Measurements from ENCODE around the gene TECPR1. TPM values are rescaled to one million over a fixed set of nuclear protein-coding genes. Genes with fewer than 3 reads are reported as not detected.

TECPR1 gene
- total and polyA plus RNA-seq, 2 of the 4 experiments (the other 2 are of a cell fraction) = 11.5 to 14.7 TPM

GRCh38 chr7:98206451-98207330, 45.3 kb downstream of the TECPR1 start:
- Histone ChIP-seq H3K4me2 (ENCODE audit: low read depth, low read length) (no peak overlapping the region), H2BK15ac (ENCODE audit: low read depth, low read length) (no peak overlapping the region), H4K91ac (ENCODE audit: insufficient read depth, low read depth, low read length) (no peak overlapping the region), H3K56ac (ENCODE audit: extremely low read depth, insufficient read depth, low read length) (no peak overlapping the region), H3K27ac (ENCODE audit: insufficient read depth, low read length) (no peak overlapping the region), H3K9ac (ENCODE audit: low read depth, low read length) (no peak overlapping the region), H3K23ac (ENCODE audit: low read depth, low read length) (no peak overlapping the region), H3K14ac (replicated peaks; ENCODE audit: low read depth, low read length) (no peak overlapping the region), H2AK9ac (replicated peaks; ENCODE audit: low read depth, low read length, poor library complexity) (no peak overlapping the region), H2AFZ (replicated peaks; ENCODE audit: low read length, poor library complexity) (no peak overlapping the region), H3K4me3 (ENCODE audit: insufficient read depth, low read depth, low read length) (no peak overlapping the region), H4K5ac (ENCODE audit: low read depth, low read length) (no peak overlapping the region), H3K9me1 (ENCODE audit: insufficient read depth, low read length) (no peaks in the 10 kb centered on the region; the same call in 1 of the 2 replicates), H3K18ac (ENCODE audit: low read depth, low read length) (no peak overlapping the region), H4K8ac (ENCODE audit: low read depth in 2 of 2, low read length in 2 of 2) (no peak overlapping the region), H3K4me1 (ENCODE audit: control insufficient read depth, insufficient read depth, low read length) (no peaks in the 10 kb centered on the region), H2BK120ac (ENCODE audit: low read depth, low read length) (no peak overlapping the region), H2AK5ac (ENCODE audit: low read depth, low read length) (no peak overlapping the region), H3K27me3 (ENCODE audit: control insufficient read depth, insufficient read depth, low read length) (no peaks in the 10 kb centered on the region), H3K4ac (ENCODE audit: low read depth, low read length) (no peak overlapping the region), H3K79me1 (ENCODE audit: low read depth in 1 of 2, low read length in 2 of 2) (no peaks in the 10 kb centered on the region; a peak in 2 of 4 replicates), H4K20me1 (ENCODE audit: insufficient read depth, low read length) (no peaks in the 10 kb centered on the region), H2BK20ac (ENCODE audit: low read depth, low read length) (no peak overlapping the region), H3K36me3 (ENCODE audit: control insufficient read depth, insufficient read depth, low read length) (peaks cover 16% of the 10 kb centered on the region), H3K9me3 (ENCODE audit: control insufficient read depth, insufficient read depth, low read length) (no peaks in the 10 kb centered on the region), H2BK5ac (ENCODE audit: low read depth, low read length, poor library complexity, severe bottlenecking) (no peak overlapping the region)
- POLR2A ChIA-PET (ENCODE audit: unreplicated experiment) = no interaction called here
- ATAC-seq (ENCODE audit: low read depth) = no peak
- intact Hi-C loops (cut with micrococcal nuclease) = no loop called here
- dilution Hi-C loops (cut with HindIII; ENCODE audit: low sequenced_read_pairs, unreplicated experiment) = no loop called here
- in situ Hi-C loops (cut with MboI; ENCODE audit: low sequenced_read_pairs) = no loop called here
- 96% methylated on average over 12 of the region's 47 CpGs; no CpG with 5 or more reads in 1 of the 2 experiments for WGBS, 2 experiments (ENCODE audit: extremely low coverage in 2 of 2, insufficient read length in 1 of 2)
- CTCF ChIA-PET = no interaction called here
- DNase-seq = no peak
- no TSS peak for BruUV-seq (replicated peaks)
- TF ChIP-seq NFE2L2 (IDR thresholded peaks at IDR 0.05; ENCODE audit: low read depth, low read length) (no peak), CEBPB (IDR thresholded peaks at IDR 0.05; ENCODE audit: low read depth, low read length) (no peak), MXI1 (IDR thresholded peaks at IDR 0.05; ENCODE audit: borderline replicate concordance, low read depth, low read length) (no peak), POLR2A (IDR thresholded peaks at IDR 0.05; ENCODE audit: low read depth, low read length) (no peak), SMC3 (IDR thresholded peaks at IDR 0.05; ENCODE audit: low read depth, low read length) (no peak), BHLHE40 (IDR thresholded peaks at IDR 0.05; ENCODE audit: low read depth, low read length) (no peak), MAZ (IDR thresholded peaks at IDR 0.05; ENCODE audit: borderline replicate concordance, low read depth, low read length) (no peak), MAFK (IDR thresholded peaks at IDR 0.05; ENCODE audit: low read depth, low read length) (no peak), RCOR1 (IDR thresholded peaks at IDR 0.05; ENCODE audit: insufficient replicate concordance, low read length) (no peak), RAD21 (IDR thresholded peaks at IDR 0.05; ENCODE audit: low read length) (no peak), USF2 (IDR thresholded peaks at IDR 0.05; ENCODE audit: low read depth, low read length) (no peak), CTCF (conservative IDR thresholded peaks at IDR 0.05; ENCODE audit: low read depth, low read length) (no peak), RFX5 (IDR thresholded peaks at IDR 0.05; ENCODE audit: low read depth, low read length) (no peak), CHD1 (IDR thresholded peaks at IDR 0.05; ENCODE audit: low read depth, low read length) (no peak)
- TF ChIP-seq, protein P1, sequence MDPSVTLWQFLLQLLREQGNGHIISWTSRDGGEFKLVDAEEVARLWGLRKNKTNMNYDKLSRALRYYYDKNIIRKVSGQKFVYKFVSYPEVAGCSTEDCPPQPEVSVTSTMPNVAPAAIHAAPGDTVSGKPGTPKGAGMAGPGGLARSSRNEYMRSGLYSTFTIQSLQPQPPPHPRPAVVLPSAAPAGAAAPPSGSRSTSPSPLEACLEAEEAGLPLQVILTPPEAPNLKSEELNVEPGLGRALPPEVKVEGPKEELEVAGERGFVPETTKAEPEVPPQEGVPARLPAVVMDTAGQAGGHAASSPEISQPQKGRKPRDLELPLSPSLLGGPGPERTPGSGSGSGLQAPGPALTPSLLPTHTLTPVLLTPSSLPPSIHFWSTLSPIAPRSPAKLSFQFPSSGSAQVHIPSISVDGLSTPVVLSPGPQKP (IDR thresholded peaks at IDR 0.05; ENCODE audit: borderline replicate concordance, low read depth, low read length) = no peak

Measured in IMR-90 (cell line).